GM23338 (cell line): ENCODE measurements around the gene KATNAL1. TPM values are rescaled to one million over a fixed set of nuclear protein-coding genes. Genes with fewer than 3 reads are reported as not detected.
A peak's percentile ranks its signal among the peaks of the same experiment; 100 is the strongest.

Source experiments
- ATAC-seq: fragments of 200-7000 bp; cut with Tn5 transposase; 3 replicates; pipeline ENCODE4 v1.9.1; 2020
- DNase-seq: peaks from one replicate; pipeline ENCODE4 v3.0.0-alpha.2; 2015; ENCODE audit warnings: low spot score
- H2AFZ ChIP-seq: fragments of 200-600 bp; sonication (generic); 2 replicates; pipeline ENCODE4 v1.8.0; 2016; ENCODE audit warnings: antibody characterized with exemption, mild to moderate bottlenecking, moderate library complexity
- H3F3A ChIP-seq: fragments of 200-600 bp; sonication (generic); replicated peaks from 2 replicates; pipeline ENCODE4 v1.8.0; 2017; ENCODE audit warnings: antibody characterized with exemption, mixed run types, low read depth
- H3K27ac ChIP-seq: fragments of 200-600 bp; sonication (generic); 2 replicates; pipeline ENCODE4 v1.6.1; 2016; ENCODE audit warnings: low read depth
- H3K27me3 ChIP-seq: fragments of 200-600 bp; sonication (generic); 2 replicates; pipeline ENCODE4 v1.8.0; 2016; ENCODE audit warnings: mild to moderate bottlenecking, mixed run types, moderate library complexity; ENCODE audit not compliant: insufficient read depth
- H3K36me3 ChIP-seq: fragments of 200-600 bp; sonication (generic); 2 replicates; pipeline ENCODE4 v1.8.0; 2016; ENCODE audit warnings: mild to moderate bottlenecking; ENCODE audit not compliant: insufficient read depth
- H3K4me1 ChIP-seq: fragments of 200-600 bp; sonication (generic); 2 replicates; pipeline ENCODE4 v1.8.0; 2016; ENCODE audit warnings: mild to moderate bottlenecking, moderate library complexity; ENCODE audit not compliant: insufficient read depth
- H3K4me2 ChIP-seq: fragments of 200-600 bp; sonication (generic); 2 replicates; pipeline ENCODE4 v1.7.1; 2017; ENCODE audit warnings: mixed run types
- H3K4me3 ChIP-seq: fragments of 200-600 bp; sonication (generic); 2 replicates; pipeline ENCODE4 v1.6.1; 2016; ENCODE audit warnings: mixed run types
- H3K79me2 ChIP-seq: fragments of 200-600 bp; sonication (generic); replicated peaks from 2 replicates; pipeline ENCODE4 v1.8.0; 2017; ENCODE audit warnings: mild to moderate bottlenecking; ENCODE audit not compliant: insufficient read depth
- H3K9me2 ChIP-seq: fragments of 200-600 bp; sonication (generic); 2 replicates; pipeline ENCODE4 v1.8.0; 2017; ENCODE audit not compliant: insufficient read depth
- H4K20me1 ChIP-seq: fragments of 200-600 bp; sonication (generic); replicated peaks from 2 replicates; pipeline ENCODE4 v1.8.0; 2017; ENCODE audit warnings: mild to moderate bottlenecking; ENCODE audit not compliant: insufficient read depth
- H3K27ac Mint-ChIP-seq: 2 replicates; pipeline ENCODE4 v1.8.0; 2020; ENCODE audit warnings: inconsistent platforms, mild to moderate bottlenecking, moderate library complexity, mixed read lengths
- H3K27me3 Mint-ChIP-seq: 3 replicates; pipeline ENCODE4 v1.8.0; 2022; ENCODE audit warnings: low read depth, mild to moderate bottlenecking, moderate library complexity, mixed read lengths, inconsistent platforms; ENCODE audit not compliant: insufficient read depth, poor library complexity
- H3K36me3 Mint-ChIP-seq: 3 replicates; pipeline ENCODE4 v1.8.0; 2021; ENCODE audit warnings: low read depth, mild to moderate bottlenecking, inconsistent platforms, moderate library complexity, mixed read lengths
- H3K4me1 Mint-ChIP-seq: 3 replicates; pipeline ENCODE4 v1.8.0; 2020; ENCODE audit warnings: mild to moderate bottlenecking, inconsistent platforms, mixed read lengths
- H3K4me3 Mint-ChIP-seq: 3 replicates; pipeline ENCODE4 v1.8.0; 2021; ENCODE audit warnings: moderate library complexity, mild to moderate bottlenecking, inconsistent platforms, mixed read lengths
- H3K9me3 Mint-ChIP-seq: 3 replicates; pipeline ENCODE4 v1.8.0; 2020; ENCODE audit warnings: moderate library complexity, mild to moderate bottlenecking, inconsistent platforms, mixed read lengths
- EZH2 ChIP-seq: fragments of 200-600 bp; sonication (generic); IDR thresholded peaks from one replicate; pipeline ENCODE4 v1.8.0; 2017; ENCODE audit warnings: antibody characterized with exemption, mild to moderate bottlenecking, low read depth; ENCODE audit not compliant: unreplicated experiment
- REST ChIP-seq: IDR thresholded peaks from one replicate; pipeline ENCODE4 v1.6.1; 2018; ENCODE audit warnings: antibody characterized with exemption; ENCODE audit not compliant: unreplicated experiment
- STAT1 ChIP-seq: IDR thresholded peaks from one replicate; pipeline ENCODE4 v1.6.1; 2016; ENCODE audit warnings: antibody characterized with exemption; ENCODE audit not compliant: unreplicated experiment
- ZNF462 ChIP-seq: fragments of 250-450 bp; sonication (Bioruptor Pico); IDR thresholded peaks from 2 replicates; pipeline ENCODE4 v1.5.0; 2020; ENCODE audit warnings: mild to moderate bottlenecking, moderate library complexity
- polyA plus RNA-seq: library from polyadenylated mRNA; unstranded; fragments of >200 nt; fragmentation: Nextera tagmentation; extraction: Ambion mirVana; gene quantifications from 2 replicates; pipeline ENCODE4 v1.2.1, GENCODE V29; 2016
- total RNA-seq: library from RNA; depleted of rRNA; stranded (reverse); fragments of >200 nt; shearing (Covaris generic); gene quantifications from 2 replicates; pipeline ENCODE4 v1.2.3, GENCODE V29; 2014

Gene KATNAL1
- total and polyA plus RNA-seq, 2 experiments from 2014 or later, result 6.1 to 11.5 TPM

DNA sequence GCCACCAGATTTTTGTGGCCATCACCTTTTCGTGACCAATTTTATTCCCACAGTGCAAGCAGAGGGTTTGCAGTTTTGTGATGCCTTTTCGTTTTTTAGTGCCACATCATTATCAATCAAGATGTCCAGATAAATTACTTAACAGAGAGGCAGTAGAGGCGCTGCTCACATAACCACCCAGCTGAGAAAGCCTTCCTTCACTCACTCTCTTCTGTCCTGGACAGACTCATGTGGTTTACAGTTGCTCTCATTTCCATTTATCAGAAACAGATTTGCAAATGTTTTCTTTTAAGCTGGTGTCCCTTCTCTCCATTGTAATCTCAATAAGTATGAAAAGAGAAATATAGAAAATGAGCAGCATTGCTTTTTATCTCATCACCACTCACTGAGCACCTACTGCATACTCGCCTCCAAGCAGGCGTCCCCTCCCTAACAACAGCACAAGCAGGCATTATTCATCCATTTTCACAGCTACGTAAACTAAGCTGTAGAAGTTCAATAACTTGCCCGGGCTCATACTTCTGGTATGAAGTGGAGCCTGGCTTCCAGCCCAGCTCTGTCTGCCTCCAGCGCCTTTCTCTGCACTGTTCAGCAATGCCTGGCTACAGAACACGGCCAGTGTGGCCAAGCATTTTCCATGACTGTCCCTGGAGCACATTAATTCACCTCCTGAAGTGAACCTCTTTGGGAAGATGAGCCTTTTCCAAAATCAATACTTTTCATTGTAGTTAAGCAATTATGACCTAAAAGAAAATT lies 34.6 kb upstream of the KATNAL1 start:
- no peak overlapping the region for H3K4me3 ChIP-seq
- no peak overlapping the region for H3K27ac ChIP-seq
- no peaks in the 10 kb centered on the region for H3K27me3 ChIP-seq
- Mint-ChIP-seq H3K36me3 (no peaks in the 10 kb centered on the region), H3K4me3 (no peak overlapping the region), H3K9me3 (no peaks in the 10 kb centered on the region), H3K27ac (no peak overlapping the region), H3K27me3 (no peaks in the 10 kb centered on the region), H3K4me1 (peaks cover 7% of the 10 kb centered on the region)
- no peaks in the 10 kb centered on the region for H3K79me2 ChIP-seq
- no peaks in the 10 kb centered on the region for H3K36me3 ChIP-seq
- no peaks in the 10 kb centered on the region for H4K20me1 ChIP-seq
- DNase-seq (no peak), ATAC-seq (no peak)
- H3K9me2 ChIP-seq, result 0 out of 2 replicates have a peak, but pooled peaks cover 18% of the 10 kb centered on the region
- TF ChIP-seq REST (no peak), ZNF462 (CRISPR knock-in tag) (no peak), STAT1 (no peak), EZH2 (no peak)
- 0 out of 2 replicates have a peak overlapping the region, but pooled peaks have one; percentile 34 for H2AFZ ChIP-seq
- H3K4me1 ChIP-seq, result peaks cover 8% of the 10 kb centered on the region
- H3F3A ChIP-seq, result no peaks in the 10 kb centered on the region
- H3K4me2 ChIP-seq, result no peak overlapping the region
